ENCODE data around the gene HOATZ. TPM values are rescaled to one million over a fixed set of nuclear protein-coding genes. Genes with fewer than 3 reads are reported as not detected.

Gene HOATZ
- total RNA-seq (ENCODE audit: unreplicated experiment) = not detected
- long read RNA-seq = 0 reads

DNA sequence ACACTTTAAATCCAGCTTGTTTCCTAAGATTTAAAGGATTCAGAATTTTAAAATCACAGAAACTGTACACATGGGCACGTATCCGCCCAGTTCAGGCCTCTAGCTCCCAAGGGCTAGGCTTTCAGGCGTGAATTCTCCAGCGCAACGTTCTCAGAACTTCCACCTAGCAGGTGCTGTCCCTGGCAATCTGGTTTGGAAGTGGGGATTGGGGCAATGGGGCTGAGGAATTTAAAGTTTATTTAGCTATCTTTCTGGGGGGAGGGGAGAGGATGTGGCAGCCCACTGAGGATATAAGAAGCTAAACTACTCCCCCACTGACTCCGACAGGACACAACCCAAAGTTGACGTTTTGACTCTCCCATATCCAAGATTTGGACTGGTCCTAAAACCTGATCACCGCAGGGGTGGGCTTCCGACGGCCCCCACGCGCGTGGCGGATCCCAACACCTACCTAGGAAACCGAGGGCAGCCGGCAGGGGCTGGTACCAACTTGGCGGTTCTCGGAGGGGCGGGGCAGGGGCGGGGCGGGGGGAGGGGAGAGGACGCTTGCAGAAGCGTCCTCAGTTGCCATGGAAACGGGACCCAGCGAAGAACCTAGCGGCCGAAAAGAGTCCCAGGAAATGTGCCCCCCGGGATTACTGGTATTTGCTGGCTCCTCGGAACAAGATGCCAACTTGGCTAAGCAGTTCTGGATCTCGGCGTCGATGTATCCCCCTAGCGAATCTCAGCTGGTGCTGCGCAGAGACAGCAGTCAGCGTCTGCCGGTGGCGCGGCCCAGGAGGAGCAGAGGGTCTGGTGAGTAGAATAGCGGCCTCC is at the start of gene HOATZ:
Gene HOATZ (plus strand): TSS at position 563 of the 816 bp plus-strand sequence. CDS start 7 bp downstream, at position 570.
- Mint-ChIP-seq H3K9me3 (ENCODE audit: unreplicated experiment) (no peaks in the 10 kb centered on the region), H3K4me1 (ENCODE audit: unreplicated experiment) (peaks cover 3% of the 10 kb centered on the region), H3K4me3 (ENCODE audit: unreplicated experiment) (peak within 1 kb of the TSS; percentile 65), H3K36me3 (ENCODE audit: low read depth, unreplicated experiment) (no peaks in the 10 kb centered on the region), H3K27me3 (ENCODE audit: unreplicated experiment) (peaks cover 5% of the 10 kb centered on the region), H3K27ac (ENCODE audit: unreplicated experiment) (no peak within 1 kb of the TSS)
- TF ChIP-seq, protein P1, sequence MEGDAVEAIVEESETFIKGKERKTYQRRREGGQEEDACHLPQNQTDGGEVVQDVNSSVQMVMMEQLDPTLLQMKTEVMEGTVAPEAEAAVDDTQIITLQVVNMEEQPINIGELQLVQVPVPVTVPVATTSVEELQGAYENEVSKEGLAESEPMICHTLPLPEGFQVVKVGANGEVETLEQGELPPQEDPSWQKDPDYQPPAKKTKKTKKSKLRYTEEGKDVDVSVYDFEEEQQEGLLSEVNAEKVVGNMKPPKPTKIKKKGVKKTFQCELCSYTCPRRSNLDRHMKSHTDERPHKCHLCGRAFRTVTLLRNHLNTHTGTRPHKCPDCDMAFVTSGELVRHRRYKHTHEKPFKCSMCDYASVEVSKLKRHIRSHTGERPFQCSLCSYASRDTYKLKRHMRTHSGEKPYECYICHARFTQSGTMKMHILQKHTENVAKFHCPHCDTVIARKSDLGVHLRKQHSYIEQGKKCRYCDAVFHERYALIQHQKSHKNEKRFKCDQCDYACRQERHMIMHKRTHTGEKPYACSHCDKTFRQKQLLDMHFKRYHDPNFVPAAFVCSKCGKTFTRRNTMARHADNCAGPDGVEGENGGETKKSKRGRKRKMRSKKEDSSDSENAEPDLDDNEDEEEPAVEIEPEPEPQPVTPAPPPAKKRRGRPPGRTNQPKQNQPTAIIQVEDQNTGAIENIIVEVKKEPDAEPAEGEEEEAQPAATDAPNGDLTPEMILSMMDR (IDR thresholded peaks at IDR 0.05; ENCODE audit: unreplicated experiment) = no peak
- peak; percentile 36 for DNase-seq (ENCODE audit: low spot score)

DNA sequence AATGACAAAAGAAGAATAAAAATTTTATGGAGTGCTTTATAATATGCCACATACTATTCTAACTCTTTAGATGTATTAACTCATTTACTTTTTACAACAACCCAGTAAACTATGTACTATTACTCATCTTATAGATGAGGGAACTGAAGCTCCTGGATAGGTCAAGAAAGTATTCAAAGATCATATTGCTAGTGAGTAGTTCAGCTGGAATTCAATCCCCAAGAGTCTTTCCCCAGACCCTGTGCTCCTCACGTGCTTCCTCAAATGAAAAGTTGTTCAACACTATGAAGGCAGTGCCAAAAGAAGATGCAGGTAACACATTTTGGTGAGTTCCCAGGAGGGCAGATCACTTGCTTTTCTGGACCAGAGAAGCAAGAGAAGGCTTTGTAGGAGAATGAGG is 49.2 kb upstream of the HOATZ start:
- H3K4me3 Mint-ChIP-seq (ENCODE audit: unreplicated experiment) = no peak overlapping the region
- DNase-seq (ENCODE audit: low spot score) = no peak
- no peaks in the 10 kb centered on the region for H3K9me3 Mint-ChIP-seq (ENCODE audit: unreplicated experiment)

DNA sequence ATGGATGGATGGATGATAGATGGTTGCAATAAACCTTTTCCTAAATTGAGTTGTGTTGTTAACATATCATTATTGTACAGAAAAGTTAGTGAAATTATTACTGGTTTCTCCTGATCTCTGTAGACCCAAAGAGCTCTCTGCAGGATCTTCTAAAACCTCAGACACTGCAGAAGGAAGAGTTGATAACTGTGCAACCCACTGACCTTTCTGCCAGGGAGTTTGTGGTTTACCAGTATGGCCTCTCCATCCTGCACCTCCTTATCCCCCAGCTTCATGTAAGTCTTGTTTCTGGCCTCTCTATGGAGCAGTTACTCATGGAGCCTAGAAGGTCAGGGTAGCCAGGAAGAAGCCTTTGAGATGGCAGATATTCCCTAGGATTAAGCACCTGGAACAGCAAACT is 48.0 kb upstream of the HOATZ start:
- Mint-ChIP-seq H3K4me3 (ENCODE audit: unreplicated experiment) (no peak overlapping the region), H3K27ac (ENCODE audit: unreplicated experiment) (no peak overlapping the region), H3K27me3 (ENCODE audit: unreplicated experiment) (no peaks in the 10 kb centered on the region), H3K4me1 (ENCODE audit: unreplicated experiment) (no peaks in the 10 kb centered on the region), H3K9me3 (ENCODE audit: unreplicated experiment) (no peaks in the 10 kb centered on the region), H3K36me3 (ENCODE audit: low read depth, unreplicated experiment) (no peaks in the 10 kb centered on the region)
- DNase-seq (ENCODE audit: low spot score) = no peak
- TF ChIP-seq, protein P1 (IDR thresholded peaks at IDR 0.05; ENCODE audit: unreplicated experiment) = no peak

More for the DNA sequence above, 49.2 kb upstream of the HOATZ start:
- TF ChIP-seq, protein P1 (IDR thresholded peaks at IDR 0.05; ENCODE audit: unreplicated experiment) = no peak
- Mint-ChIP-seq H3K27me3 (ENCODE audit: unreplicated experiment) (peaks cover 2% of the 10 kb centered on the region), H3K4me1 (ENCODE audit: unreplicated experiment) (no peaks in the 10 kb centered on the region), H3K36me3 (ENCODE audit: low read depth, unreplicated experiment) (peaks cover 7% of the 10 kb centered on the region), H3K27ac (ENCODE audit: unreplicated experiment) (no peak overlapping the region)

DNA sequence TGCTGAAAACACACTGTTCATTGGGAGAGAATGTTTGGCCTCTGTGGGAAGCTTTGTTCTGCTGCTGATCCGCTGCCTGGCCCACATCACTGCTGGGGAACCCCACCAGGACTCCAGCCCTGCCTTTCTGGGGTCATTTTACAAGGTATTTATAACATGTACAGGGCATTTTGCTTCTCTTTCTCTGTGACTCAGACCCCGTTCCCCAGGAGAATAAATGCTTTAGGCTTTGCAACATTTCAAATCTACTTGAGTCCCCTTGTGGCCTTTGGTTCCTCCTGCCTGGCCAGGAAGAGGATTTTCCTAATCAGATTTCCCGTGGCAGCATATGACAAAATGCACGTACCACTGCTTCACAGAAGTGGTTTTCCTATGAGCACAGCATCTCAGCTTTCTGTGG is 45.4 kb upstream of the HOATZ start:
- no peaks in the 10 kb centered on the region for H3K36me3 Mint-ChIP-seq (ENCODE audit: low read depth, unreplicated experiment)
- no peak overlapping the region for H3K27ac Mint-ChIP-seq (ENCODE audit: unreplicated experiment)

More for the DNA sequence above, 45.4 kb upstream of the HOATZ start:
- TF ChIP-seq, protein P1 (IDR thresholded peaks at IDR 0.05; ENCODE audit: unreplicated experiment) = no peak
- Mint-ChIP-seq H3K9me3 (ENCODE audit: unreplicated experiment) (no peaks in the 10 kb centered on the region), H3K4me3 (ENCODE audit: unreplicated experiment) (no peak overlapping the region), H3K4me1 (ENCODE audit: unreplicated experiment) (no peaks in the 10 kb centered on the region), H3K27me3 (ENCODE audit: unreplicated experiment) (no peaks in the 10 kb centered on the region)
- DNase-seq (ENCODE audit: low spot score) = no peak
